Measurements from ENCODE around the gene GKN1. TPM values are rescaled to one million over a fixed set of nuclear protein-coding genes. Genes with fewer than 3 reads are reported as not detected.
A peak's percentile ranks its signal among the peaks of the same experiment; 100 is the strongest.

GKN1 gene
- total RNA-seq, 1 donor from 2014 or later: not detected

DNA sequence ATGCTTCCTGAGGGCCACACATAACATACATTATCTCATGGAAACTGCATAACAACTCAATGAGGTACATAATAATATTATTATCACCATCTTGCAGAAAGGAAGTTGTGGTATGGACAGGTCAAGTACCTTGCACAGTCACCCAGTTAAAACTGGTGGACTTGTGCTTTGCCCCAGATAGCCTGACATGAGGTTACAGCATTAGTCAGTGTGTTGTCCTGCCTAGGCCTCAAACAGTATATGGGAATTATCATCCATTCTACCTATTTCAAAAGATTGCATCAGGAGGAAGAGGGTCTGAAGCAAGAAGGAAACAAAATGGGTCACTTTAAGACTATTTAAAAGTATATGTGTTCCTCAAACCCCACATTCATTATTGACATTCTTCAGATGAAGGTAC, 33.2 kb downstream of the GKN1 start:
- DNase-seq (ENCODE audit: low spot score): no peak

DNA sequence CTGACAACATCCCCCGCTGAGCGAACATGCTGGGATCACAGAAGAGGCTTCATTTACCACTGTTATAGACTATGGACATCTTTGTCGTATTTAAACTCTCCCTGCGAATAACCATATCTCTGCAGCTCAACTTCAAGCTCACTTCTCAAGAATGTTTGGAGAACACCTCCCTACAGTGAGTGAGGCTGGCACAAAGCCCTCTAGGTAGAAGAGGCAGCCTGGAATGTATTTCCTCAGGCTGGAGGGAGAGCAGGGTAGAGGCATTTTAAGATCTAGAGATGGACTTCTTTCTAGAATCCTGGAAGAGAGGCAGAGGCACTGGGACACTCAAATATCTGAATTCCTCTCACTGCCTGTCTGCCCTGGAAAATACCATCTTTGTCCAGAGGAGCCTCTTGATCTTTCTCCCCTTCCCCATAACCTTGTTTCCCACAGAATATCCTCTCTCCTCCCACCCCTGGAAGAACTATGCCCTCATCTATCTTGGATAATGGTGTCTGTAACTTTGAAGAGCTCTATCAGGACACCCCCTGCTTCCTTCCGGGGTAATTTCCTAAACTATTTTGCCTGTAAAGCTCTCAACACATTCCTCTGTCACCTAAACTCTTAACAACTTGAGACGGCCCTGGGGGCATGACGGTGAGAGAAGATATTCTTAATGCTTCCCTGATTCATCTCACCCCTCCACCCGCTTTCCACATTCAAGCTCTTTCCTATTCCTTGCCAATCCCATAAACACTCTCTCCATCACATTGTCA, 36.2 kb downstream of the GKN1 start:
- no peak for DNase-seq (ENCODE audit: low spot score)

DNA sequence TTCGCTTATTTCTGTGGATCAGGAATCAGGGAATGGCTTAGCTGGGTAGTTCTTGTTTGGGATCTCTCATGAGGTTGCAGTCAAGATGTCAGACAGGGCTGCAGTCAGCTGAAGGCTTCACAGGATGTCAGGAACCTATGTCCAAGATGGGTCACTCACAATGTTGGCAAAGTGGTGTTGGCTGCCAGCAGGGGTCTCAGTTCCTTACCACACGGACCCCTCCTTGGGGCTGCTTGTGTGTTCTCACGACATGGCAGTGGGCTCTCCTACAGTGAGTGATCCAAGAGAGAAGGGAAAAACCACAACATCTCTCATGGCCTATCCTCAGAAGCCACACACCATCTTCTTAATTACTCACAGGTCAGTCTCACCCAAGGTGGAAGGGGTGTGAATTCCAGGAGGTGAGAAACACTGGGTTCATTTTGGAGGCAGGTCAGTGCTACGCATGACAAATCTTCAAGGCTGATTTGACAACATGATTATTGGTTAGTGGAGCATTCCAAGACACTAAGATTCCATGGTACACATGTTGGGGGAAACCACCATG, 37.2 kb downstream of the GKN1 start:
- DNase-seq (ENCODE audit: low spot score): no peak

DNA sequence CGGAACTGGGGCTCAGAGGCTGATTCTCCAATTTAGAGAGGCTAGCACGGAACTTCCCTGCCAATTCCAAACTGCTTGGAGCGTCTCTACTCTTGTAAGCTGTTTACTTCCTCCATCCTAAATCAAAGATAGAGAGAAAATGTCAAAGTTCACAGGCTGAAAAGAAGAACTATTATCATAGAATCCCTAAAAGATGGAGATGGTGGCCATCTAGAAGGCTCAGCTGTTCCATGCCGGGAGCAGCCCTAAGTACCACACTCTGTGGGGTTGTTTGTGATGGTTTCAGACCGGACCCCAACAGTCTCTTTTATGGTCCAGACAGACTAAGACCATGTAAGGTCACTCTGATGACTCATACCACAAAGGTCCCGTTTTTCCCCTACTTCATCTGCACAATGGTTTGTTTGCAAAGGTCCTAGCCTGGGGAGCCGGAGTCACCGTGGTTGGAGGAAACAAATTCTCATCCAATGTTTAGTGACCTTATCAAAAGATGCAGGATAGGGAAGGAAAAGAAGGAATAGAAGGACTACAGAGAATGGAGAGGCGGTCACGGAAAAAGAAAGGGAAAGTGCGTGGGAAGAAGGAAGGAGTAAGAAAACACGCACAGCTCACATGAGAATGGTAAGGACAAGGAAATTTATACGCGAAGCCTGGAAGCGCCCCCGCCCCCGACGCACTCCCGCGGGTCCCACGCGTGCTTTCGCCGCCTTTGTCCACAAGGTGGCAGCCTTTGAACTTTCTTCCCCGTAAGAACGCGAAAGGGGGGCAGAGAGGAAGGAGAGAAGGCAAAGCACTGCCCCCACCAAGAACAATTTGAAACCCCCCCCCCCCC, 38.1 kb downstream of the GKN1 start:
- DNase-seq (ENCODE audit: low spot score): peak; percentile 76

DNA sequence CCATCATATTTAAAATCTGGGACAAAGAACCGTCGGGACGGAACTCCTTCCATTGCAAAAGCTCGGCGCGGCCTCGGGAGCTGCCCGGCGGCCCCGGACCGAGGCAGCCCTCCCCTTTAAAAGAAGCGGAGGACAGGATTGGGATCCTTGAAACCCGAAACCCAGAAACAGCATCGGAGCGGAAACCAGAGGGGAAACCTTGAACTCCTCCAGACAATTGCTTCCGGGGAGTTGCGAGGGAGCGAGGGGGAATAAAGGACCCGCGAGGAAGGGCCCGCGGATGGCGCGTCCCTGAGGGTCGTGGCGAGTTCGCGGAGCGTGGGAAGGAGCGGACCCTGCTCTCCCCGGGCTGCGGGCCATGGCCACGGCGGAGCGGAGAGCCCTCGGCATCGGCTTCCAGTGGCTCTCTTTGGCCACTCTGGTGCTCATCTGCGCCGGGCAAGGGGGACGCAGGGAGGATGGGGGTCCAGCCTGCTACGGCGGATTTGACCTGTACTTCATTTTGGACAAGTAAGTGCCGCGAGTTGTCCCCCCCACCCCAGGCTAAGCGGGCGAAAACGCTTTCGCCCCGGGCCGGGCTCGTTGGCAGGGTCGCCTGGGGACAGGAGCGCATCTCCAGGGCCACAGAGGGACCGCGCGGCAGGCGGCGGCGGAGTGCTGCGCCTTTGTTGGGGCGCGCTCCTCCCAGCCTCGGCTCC, 38.9 kb downstream of the GKN1 start, which contains the start of gene ANTXR1:
Gene ANTXR1, plus strand, starts transcription at position 38 of the 698 bp plus-strand sequence. Its CDS starts 321 bp downstream, at position 359.
- DNase-seq (ENCODE audit: low spot score): peak; percentile 68

DNA sequence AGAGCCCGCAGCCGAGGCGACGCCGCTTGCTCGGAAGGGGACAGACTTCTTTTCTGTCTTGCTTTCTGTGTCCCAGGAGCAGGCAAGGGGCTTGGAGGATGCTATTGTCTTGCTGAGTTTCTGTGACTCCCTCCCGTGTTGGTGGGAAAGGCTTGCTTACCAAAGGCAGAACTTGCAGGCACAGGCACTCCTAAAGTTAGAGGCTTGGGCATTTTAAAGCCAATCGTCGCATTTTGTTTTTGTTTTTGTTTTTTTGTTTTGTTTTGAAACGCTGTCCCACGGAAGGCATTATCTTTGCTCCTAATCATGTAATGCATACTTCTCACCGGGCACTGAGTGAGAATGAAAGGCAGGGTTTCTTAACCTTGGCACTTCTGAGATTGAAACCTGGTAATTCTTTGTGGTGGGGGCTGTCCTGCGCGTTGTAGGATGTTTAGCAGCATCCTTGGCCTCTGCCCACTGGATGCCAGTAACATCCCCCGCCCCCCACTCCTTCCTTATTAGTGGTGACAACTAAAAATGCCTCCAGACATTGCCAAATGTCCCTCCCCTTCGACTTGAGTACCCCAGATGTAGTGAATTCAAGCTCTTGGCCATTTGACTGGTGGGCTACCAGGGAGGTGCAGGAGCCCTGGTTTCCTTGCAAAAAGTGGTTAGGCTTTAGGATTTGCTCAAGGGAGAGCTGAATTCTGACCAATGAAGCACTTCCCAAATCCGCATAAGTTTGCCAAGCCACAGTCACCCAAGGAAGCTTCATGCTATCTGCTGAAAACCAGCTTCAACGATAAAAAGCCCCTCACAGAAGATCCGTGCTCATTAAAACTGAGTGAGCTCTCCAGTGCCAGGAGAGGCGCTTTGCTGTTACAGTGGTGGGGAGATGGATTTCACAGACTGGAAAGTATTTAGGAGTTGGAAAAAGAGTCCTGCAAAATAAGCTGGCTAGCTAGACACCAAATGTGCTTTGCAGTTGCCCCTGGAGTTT, 39.7 kb downstream of the GKN1 start:
- DNase-seq (ENCODE audit: low spot score): no peak

DNA sequence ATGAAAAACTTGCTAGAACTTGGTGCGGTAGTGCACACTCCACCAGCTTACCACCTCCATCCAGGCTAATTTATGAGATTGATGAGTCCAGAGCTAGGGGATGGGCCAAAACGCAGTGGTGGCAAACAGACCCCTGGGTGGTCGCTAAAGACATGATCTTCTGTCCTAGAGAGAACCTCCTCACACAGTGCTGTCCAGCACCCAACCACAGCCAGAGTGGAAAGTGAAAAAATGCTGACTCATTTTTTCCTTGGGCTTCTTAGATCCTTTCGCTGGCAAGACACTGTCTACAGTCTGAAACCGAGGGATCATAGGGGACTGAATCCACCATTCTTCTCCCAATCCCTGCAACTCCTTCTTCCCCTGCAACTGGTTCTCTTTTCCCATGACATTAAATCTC, 42.6 kb downstream of the GKN1 start:
- DNase-seq (ENCODE audit: low spot score): no peak

DNA sequence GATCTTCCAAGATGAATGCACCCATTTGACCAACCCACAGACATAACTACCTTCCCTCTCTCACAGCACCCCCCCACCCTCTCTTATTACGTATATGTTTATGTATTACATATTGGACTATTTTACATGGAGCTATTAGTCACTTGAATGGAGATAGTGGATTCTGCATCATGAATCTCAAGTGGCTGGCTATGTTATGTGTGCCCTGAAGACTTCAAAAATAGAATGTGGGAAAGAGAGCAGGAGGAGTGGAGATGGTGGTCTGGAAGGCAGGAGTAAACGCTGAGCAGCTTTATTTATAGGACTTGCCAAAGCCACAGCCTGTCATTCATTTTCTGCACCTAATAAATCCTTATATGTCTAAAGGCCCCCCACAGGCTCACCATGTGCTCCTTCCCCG, 43.4 kb downstream of the GKN1 start:
- DNase-seq (ENCODE audit: low spot score): no peak

DNA sequence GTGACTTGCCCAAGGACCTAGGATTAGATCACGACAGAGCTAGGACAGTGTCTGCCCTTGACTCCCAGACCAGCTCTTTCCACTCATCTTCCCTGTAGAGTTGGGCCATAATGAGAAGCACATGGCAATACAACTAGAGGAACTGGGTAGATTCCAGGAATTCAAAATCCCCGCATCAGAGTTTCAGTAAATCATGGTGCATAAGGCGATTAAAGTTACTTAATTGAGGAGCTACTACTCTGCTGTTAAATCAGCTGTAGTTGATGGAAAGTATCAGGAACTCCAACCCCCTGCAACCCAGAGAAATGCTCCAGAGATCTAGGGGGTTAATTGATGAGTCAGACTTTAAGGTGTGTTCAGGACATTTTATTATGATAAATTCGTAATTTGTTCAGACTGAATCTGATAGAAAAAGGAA, 44.3 kb downstream of the GKN1 start:
- no peak for DNase-seq (ENCODE audit: low spot score)

DNA sequence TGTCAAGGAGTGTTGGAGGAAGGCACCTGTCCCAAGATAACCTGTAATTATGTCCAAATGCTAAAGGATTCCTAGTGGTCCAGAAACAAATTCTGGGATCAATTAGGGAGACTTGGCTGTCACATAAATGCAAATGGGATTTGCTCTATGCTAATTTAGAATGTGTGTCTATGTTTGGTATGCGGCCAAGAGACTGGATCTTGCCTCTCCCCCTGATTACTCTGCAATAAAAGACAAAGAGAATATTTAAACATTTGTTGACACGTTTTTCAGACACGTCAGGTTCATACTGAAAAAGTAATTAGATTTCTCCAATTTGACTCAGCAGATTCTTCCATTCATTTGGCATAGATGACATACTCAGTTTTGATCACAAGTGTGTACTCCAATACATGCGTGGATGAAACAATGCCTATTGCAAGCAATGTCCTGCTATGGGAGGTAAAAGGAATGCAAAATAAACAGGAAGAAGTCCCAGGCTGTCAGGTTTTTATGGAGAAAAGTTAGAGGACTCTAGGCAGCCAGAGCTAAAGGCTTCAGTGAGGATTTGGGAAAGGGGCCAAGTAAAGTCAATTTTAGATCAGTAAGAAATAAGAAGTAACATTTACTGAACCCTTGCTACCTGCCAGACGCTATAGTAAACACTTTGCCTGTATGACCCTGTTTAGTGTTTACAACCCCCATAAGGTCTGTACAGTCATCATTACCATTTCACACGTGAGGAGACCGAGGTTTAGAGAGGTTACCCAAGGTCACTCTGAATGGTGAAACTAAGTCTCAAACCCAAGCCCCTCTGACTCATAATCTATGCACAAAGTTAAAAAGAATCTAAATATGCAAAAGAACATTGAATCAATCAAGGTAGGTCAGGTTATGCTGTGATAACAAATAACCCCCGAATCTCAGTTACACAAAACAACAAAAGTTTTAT, 46.3 kb downstream of the GKN1 start:
- DNase-seq (ENCODE audit: low spot score): no peak

DNA sequence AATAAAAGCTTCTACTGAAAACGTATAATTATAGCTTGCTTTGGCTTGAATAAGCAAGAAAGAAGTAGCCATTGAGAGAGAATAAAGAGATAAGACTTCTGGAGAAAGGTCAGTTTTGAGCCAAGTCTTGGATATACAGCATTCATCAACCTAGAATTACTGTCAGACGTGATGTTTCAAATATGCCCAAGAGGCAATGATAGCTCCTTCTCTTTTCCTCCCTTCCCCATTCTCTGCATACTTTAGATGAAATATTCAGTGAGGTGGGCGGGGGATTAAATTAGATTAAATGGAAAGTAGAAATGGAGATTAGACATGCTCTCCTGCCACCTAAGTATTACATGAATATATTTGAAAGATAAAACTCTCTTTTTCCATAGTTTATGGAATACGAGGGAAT, 47.3 kb downstream of the GKN1 start:
- DNase-seq (ENCODE audit: low spot score): no peak

DNA sequence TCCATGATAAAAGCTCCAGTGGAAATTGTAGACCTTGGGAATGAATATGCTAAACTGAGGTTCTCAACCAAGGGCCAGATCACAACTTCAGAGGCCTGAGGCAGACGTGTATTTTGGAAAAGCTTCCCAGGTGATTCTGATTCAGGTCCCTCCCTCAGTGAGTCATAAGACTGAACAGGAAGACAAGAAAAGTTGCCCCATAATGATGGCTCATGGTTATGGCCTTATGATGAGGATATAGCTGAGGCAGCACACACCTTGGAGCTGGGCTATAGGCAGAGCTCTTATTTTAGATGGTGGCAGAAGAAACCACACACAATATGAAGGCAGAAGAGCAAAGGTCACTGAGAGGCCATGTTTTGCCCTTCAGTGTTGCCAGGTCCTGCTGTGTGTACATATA, 48.1 kb downstream of the GKN1 start:
- DNase-seq (ENCODE audit: low spot score): no peak

DNA sequence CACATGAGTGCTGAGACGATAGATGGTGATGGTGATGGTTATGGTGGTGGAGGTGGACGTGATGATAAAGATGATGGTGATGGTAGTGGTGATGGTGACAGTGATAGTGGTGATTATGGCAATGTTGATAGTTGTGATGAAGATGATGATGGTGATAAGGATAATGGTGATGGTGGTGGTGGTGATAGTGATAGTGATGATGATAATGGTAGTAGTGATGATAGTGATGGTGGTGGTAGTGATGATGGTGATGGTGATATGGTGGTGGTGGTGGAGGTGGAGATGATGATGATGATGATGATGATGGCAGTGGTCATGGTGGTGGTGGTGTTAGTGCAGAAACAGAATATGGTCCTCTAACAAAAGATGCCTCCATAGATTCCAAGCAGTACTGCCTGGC, 48.8 kb downstream of the GKN1 start:
- DNase-seq (ENCODE audit: low spot score): no peak

DNA sequence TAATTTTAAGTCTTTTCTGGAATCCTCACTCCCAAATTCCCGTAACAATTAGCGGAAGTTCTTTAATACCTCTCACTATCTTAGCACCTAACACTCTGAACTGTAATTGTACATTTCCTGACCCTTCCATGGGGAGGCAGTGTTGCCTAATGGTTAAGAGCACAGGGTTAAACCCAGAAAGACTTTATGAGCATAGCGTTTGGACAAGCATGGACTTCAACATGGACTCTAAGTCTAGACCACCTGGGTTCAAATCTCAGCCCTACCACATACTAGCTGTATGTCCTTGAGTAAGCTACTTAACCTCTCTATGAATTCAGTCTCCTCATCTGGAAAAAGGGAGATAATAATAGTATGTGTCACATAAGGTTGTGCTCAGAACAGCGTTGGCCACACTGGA, 51.6 kb downstream of the GKN1 start:
- no peak for DNase-seq (ENCODE audit: low spot score)

DNA sequence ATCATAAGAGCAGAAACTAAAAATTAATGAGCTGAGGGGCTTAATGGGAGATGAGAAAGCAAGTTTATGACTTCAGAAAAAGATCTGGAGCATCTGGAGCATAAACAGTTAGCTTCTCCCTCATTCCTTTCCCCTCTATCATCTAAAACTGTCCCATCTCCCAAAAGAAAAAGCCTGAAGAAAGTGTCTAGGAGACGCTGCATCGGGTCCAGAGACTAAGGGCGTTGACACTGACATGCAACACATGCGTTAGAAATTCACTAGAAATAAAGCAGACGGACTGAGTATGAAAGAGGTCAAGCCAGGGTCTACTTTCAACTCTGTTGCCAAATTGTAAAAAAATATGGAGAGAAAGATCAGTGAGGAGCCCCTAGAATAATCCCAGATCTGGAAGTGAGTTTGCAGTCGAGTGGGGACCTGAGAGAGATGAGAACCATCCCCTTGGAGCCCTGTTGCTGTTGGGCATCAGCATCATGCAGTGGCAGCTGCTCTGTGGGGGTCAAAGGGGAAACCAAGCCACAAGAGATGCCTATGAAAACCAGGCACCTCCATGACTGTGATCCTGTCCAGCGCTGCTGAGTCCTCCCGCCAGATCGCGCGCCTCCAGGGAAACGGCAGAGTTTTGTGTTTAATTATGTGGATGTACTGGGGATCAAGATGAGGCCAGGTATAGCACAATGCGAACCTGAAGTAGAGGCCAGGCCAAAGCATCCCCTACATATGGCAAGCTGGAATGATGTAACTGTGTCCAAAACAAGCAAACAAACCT, 52.4 kb downstream of the GKN1 start:
- no peak for DNase-seq (ENCODE audit: low spot score)

Measured in ureter (tissue), 1 donor.